Mammary epithelial cell (primary cell): ENCODE results near the gene CACTIN.

Source experiments
- CTCF ChIP-seq, 2 donors: IDR thresholded peaks in 1 of 2; conservative IDR thresholded peaks in 1 of 2; 2 replicates each; pipeline ENCODE4 v1.5.1; 2011 to 2012; ENCODE audit warnings: inconsistent platforms in 2 of 2, low read length in 2 of 2, mild to moderate bottlenecking in 2 of 2, control low read depth in 1 of 2, low read depth in 1 of 2; ENCODE audit not compliant: insufficient read depth in 1 of 2; ENCODE audit errors: extremely low read depth in 1 of 2
- EZH2 ChIP-seq: IDR thresholded peaks from 2 replicates; pipeline ENCODE4 v1.6.1; 2012; ENCODE audit warnings: low read length, inconsistent platforms, borderline replicate concordance

DNA sequence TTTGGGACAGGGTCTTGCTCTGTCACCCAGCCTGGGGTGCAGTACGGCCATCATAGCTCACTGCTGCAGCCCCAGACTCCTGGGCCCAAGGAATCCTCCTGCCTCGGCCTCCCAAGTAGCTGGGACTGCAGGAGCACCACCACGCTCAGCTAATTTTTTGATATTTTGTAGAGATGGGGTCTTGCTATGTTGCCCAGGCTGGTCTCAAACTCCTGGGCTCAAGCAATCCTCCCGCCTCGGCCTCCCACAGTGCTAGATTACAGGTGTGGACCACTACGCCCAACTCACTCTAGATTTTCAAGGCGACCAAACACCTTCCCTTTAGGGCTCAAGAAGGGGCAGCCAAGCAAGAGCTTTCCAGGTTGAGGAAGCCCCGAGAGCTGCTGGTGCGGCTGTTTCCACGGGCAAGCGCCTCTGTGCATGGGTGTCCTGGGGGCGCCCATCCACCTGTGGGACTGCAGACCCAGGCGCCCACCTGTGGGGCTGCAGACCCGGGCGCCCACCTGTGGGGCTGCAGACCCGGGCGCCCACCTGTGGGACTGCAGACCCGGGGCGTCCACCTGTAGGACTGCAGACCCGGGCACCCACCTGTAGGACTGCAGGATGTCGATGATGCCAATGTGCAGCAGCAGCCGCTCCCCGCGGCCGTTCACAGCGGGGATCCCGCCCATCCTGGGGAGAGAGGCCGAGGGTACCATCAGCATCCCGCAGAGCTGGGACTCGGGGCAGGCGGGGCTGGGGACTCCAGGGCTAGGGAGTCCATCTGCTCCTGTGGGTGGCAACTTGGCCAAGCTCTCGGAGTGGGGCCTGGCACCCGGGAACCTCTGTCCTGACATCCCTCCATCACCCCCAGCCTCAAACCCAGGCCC, 21.7 kb upstream of the CACTIN start:
- TF ChIP-seq CTCF (conservative IDR thresholded peaks at IDR 0.05 in 1 of 2, IDR thresholded peaks at IDR 0.05 in 1 of 2; ENCODE audit: extremely low read depth in 1 of 2, insufficient read depth in 1 of 2, low read depth in 1 of 2, low read length in 2 of 2) (no peak), EZH2 (no peak)
